Astrocyte of the spinal cord (primary cell): ENCODE data around the gene CMTM5.

Experiments used
- DNase-seq: peaks from one replicate; pipeline ENCODE4 v3.0.0; 2011; ENCODE audit warnings: low read depth, low spot score
- H3K4me3 ChIP-seq: 2 replicates; pipeline ENCODE4 v1.5.1; 2011; ENCODE audit warnings: low read depth, mild to moderate bottlenecking, low read length, moderate library complexity
- in situ Hi-C: cut with HindIII; loops from 2 replicates; pipeline ENCODE4 v1.10.0; 2017; ENCODE audit warnings: low sequenced_read_pairs
- TF ChIP-seq, protein P1 (sequence below): IDR thresholded peaks from 2 replicates; pipeline ENCODE4 v1.5.1; 2012; ENCODE audit warnings: low read depth, mild to moderate bottlenecking, low read length, inconsistent platforms

CMTM5 gene

DNA sequence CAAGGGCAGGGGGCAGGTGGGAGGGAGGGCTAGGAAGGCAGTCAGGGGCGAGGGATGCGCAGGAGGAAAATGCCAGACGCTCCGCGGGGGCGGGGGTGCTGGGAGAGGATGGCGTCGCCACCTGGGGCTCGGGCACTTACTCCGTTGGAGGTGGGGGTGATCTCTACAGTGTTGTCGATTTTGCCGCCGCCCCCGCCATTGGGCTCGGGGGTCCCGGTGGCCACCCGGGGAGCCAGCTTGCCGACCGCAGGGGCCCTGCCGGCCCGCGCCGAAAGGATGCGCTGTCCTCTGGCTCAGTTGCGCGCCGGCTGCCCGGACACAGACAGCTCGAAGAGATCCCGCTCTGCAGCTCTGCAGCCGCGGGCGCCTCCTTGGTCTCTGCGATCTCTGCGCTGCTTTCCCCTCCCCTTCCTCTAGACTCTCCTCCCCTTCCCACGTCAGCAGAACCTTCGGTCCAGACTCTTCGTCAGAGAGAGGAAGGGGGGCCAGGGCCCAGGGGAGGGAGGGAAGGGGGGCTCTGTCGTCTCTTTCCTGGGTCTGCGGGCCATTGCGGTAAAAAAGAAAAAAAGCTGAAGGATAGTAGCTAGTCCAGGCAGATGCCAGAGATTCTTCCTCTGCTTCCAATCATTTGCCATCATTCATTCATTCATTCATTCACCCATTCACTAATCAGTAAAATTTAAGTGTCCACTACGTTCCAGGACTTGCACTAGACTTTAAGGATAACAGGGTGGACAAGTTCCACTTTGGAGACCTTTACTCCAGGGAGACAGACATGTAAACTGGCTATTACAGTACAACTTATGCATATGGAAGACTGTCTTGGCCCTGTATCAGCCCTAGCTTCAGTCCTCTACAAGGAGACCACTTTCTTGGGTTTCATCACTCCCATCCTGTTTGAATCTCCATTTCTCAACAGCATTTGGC is 24.1 kb upstream of the CMTM5 start, which contains the start of gene SLC22A17:
Gene SLC22A17 (minus strand): TSS at position 382 of the 927 bp plus-strand sequence.
- peak; percentile 90 for DNase-seq
- TF ChIP-seq, protein P1, sequence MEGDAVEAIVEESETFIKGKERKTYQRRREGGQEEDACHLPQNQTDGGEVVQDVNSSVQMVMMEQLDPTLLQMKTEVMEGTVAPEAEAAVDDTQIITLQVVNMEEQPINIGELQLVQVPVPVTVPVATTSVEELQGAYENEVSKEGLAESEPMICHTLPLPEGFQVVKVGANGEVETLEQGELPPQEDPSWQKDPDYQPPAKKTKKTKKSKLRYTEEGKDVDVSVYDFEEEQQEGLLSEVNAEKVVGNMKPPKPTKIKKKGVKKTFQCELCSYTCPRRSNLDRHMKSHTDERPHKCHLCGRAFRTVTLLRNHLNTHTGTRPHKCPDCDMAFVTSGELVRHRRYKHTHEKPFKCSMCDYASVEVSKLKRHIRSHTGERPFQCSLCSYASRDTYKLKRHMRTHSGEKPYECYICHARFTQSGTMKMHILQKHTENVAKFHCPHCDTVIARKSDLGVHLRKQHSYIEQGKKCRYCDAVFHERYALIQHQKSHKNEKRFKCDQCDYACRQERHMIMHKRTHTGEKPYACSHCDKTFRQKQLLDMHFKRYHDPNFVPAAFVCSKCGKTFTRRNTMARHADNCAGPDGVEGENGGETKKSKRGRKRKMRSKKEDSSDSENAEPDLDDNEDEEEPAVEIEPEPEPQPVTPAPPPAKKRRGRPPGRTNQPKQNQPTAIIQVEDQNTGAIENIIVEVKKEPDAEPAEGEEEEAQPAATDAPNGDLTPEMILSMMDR: peak; percentile 7
- in situ Hi-C loops: no loop called here
- H3K4me3 ChIP-seq: peak within 1 kb of the TSS; percentile 67

GRCh38 chr14:23353433-23353780 is 23.4 kb upstream of the CMTM5 start:
- H3K4me3 ChIP-seq: no peak overlapping the region
- DNase-seq: no peak
- TF ChIP-seq, protein P1: no peak
- in situ Hi-C loops: no loop called here

GRCh38 chr14:23354990-23355389 is 21.9 kb upstream of the CMTM5 start:
- TF ChIP-seq, protein P1: no peak
- DNase-seq: no peak
- in situ Hi-C loops: no loop called here
- no peak overlapping the region for H3K4me3 ChIP-seq

- in situ Hi-C loops: no loop called here
- TF ChIP-seq, protein P1: no peak
- no peak for DNase-seq
- H3K4me3 ChIP-seq: no peak overlapping the region
These were observed 20.9 kb upstream of the CMTM5 start for GRCh38 chr14:23355871-23356435.

- H3K4me3 ChIP-seq: no peak overlapping the region
- no peak for DNase-seq
- TF ChIP-seq, protein P1: no peak
- in situ Hi-C loops: no loop called here
These were observed 20.2 kb upstream of the CMTM5 start for GRCh38 chr14:23356662-23357061.

DNA sequence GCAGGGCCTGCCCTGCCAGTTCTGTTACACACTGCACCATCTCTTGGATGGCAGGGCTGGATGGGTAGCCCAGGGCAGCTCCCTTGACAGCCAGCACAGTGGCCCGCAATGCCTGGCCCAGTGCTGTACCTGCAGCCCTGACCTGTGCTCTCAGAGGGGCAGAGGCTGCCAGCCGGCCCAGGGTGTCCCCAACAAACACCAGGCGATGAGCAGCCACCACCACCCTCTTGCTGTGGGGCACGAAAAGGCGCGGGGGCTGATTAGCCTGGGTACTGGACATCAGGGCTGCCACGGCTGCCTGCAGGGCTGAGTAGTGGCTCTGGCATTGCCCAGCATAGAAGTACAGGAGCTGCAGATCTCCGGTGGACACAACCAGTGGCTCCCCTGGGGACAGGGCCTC is 19.6 kb upstream of the CMTM5 start:
- TF ChIP-seq, protein P1: no peak
- no peak for DNase-seq
- in situ Hi-C loops: no loop called here
- no peak overlapping the region for H3K4me3 ChIP-seq
